GM23338 (cell line): Measurements from ENCODE around the gene UFD1. TPM values are rescaled to one million over a fixed set of nuclear protein-coding genes. Genes with fewer than 3 reads are reported as not detected.
A peak's percentile ranks its signal among the peaks of the same experiment; 100 is the strongest.

Experiments used
- ATAC-seq: fragments of 200-7000 bp; cut with Tn5 transposase; 3 replicates; pipeline ENCODE4 v1.9.1; 2020
- DNase-seq: peaks from one replicate; pipeline ENCODE4 v3.0.0-alpha.2; 2015; ENCODE audit warnings: low spot score
- H2AFZ ChIP-seq: fragments of 200-600 bp; sonication (generic); 2 replicates; pipeline ENCODE4 v1.8.0; 2016; ENCODE audit warnings: antibody characterized with exemption, mild to moderate bottlenecking, moderate library complexity
- H3F3A ChIP-seq: fragments of 200-600 bp; sonication (generic); replicated peaks from 2 replicates; pipeline ENCODE4 v1.8.0; 2017; ENCODE audit warnings: antibody characterized with exemption, mixed run types, low read depth
- H3K27ac ChIP-seq: fragments of 200-600 bp; sonication (generic); 2 replicates; pipeline ENCODE4 v1.6.1; 2016; ENCODE audit warnings: low read depth
- H3K27me3 ChIP-seq: fragments of 200-600 bp; sonication (generic); 2 replicates; pipeline ENCODE4 v1.8.0; 2016; ENCODE audit warnings: mild to moderate bottlenecking, mixed run types, moderate library complexity; ENCODE audit not compliant: insufficient read depth
- H3K36me3 ChIP-seq: fragments of 200-600 bp; sonication (generic); 2 replicates; pipeline ENCODE4 v1.8.0; 2016; ENCODE audit warnings: mild to moderate bottlenecking; ENCODE audit not compliant: insufficient read depth
- H3K4me1 ChIP-seq: fragments of 200-600 bp; sonication (generic); 2 replicates; pipeline ENCODE4 v1.8.0; 2016; ENCODE audit warnings: mild to moderate bottlenecking, moderate library complexity; ENCODE audit not compliant: insufficient read depth
- H3K4me2 ChIP-seq: fragments of 200-600 bp; sonication (generic); 2 replicates; pipeline ENCODE4 v1.7.1; 2017; ENCODE audit warnings: mixed run types
- H3K4me3 ChIP-seq: fragments of 200-600 bp; sonication (generic); 2 replicates; pipeline ENCODE4 v1.6.1; 2016; ENCODE audit warnings: mixed run types
- H3K79me2 ChIP-seq: fragments of 200-600 bp; sonication (generic); replicated peaks from 2 replicates; pipeline ENCODE4 v1.8.0; 2017; ENCODE audit warnings: mild to moderate bottlenecking; ENCODE audit not compliant: insufficient read depth
- H3K9me2 ChIP-seq: fragments of 200-600 bp; sonication (generic); 2 replicates; pipeline ENCODE4 v1.8.0; 2017; ENCODE audit not compliant: insufficient read depth
- H4K20me1 ChIP-seq: fragments of 200-600 bp; sonication (generic); replicated peaks from 2 replicates; pipeline ENCODE4 v1.8.0; 2017; ENCODE audit warnings: mild to moderate bottlenecking; ENCODE audit not compliant: insufficient read depth
- H3K27ac Mint-ChIP-seq: 2 replicates; pipeline ENCODE4 v1.8.0; 2020; ENCODE audit warnings: inconsistent platforms, mild to moderate bottlenecking, moderate library complexity, mixed read lengths
- H3K27me3 Mint-ChIP-seq: 3 replicates; pipeline ENCODE4 v1.8.0; 2022; ENCODE audit warnings: low read depth, mild to moderate bottlenecking, moderate library complexity, mixed read lengths, inconsistent platforms; ENCODE audit not compliant: insufficient read depth, poor library complexity
- H3K36me3 Mint-ChIP-seq: 3 replicates; pipeline ENCODE4 v1.8.0; 2021; ENCODE audit warnings: low read depth, mild to moderate bottlenecking, inconsistent platforms, moderate library complexity, mixed read lengths
- H3K4me1 Mint-ChIP-seq: 3 replicates; pipeline ENCODE4 v1.8.0; 2020; ENCODE audit warnings: mild to moderate bottlenecking, inconsistent platforms, mixed read lengths
- H3K4me3 Mint-ChIP-seq: 3 replicates; pipeline ENCODE4 v1.8.0; 2021; ENCODE audit warnings: moderate library complexity, mild to moderate bottlenecking, inconsistent platforms, mixed read lengths
- H3K9me3 Mint-ChIP-seq: 3 replicates; pipeline ENCODE4 v1.8.0; 2020; ENCODE audit warnings: moderate library complexity, mild to moderate bottlenecking, inconsistent platforms, mixed read lengths
- CREB1 ChIP-seq: fragments of 250-450 bp; sonication (Bioruptor Pico); IDR thresholded peaks from 2 replicates; pipeline ENCODE4 v1.5.0; 2020; ENCODE audit warnings: low read depth, mild to moderate bottlenecking, moderate library complexity
- CTCF ChIP-seq, 2 experiments: fragments of 200-600 bp in 1 of 2; sonication (generic) in 1 of 2; conservative IDR thresholded peaks; 2 replicates each; pipeline versions ENCODE4 v1.5.1 to v1.6.1; 2016 to 2017; ENCODE audit warnings: antibody characterized with exemption in 2 of 2, low read depth in 2 of 2, mild to moderate bottlenecking in 2 of 2, moderate library complexity in 1 of 2
- ETS1 ChIP-seq: IDR thresholded peaks from 2 replicates; pipeline ENCODE4 v1.6.1; 2016; ENCODE audit warnings: antibody characterized with exemption
- EZH2phosphoT487 ChIP-seq: fragments of 200-600 bp; sonication (generic); IDR thresholded peaks from one replicate; pipeline ENCODE4 v1.8.1; 2018; ENCODE audit warnings: antibody characterized with exemption; ENCODE audit not compliant: unreplicated experiment
- POLR2AphosphoS5 ChIP-seq: IDR thresholded peaks from 2 replicates; pipeline ENCODE4 v1.6.1; 2016; ENCODE audit warnings: antibody characterized with exemption, low read depth
- STAT1 ChIP-seq: IDR thresholded peaks from one replicate; pipeline ENCODE4 v1.6.1; 2016; ENCODE audit warnings: antibody characterized with exemption; ENCODE audit not compliant: unreplicated experiment
- polyA plus RNA-seq: library from polyadenylated mRNA; unstranded; fragments of >200 nt; fragmentation: Nextera tagmentation; extraction: Ambion mirVana; gene quantifications from 2 replicates; pipeline ENCODE4 v1.2.1, GENCODE V29; 2016
- total RNA-seq: library from RNA; depleted of rRNA; stranded (reverse); fragments of >200 nt; shearing (Covaris generic); gene quantifications from 2 replicates; pipeline ENCODE4 v1.2.3, GENCODE V29; 2014
- TF ChIP-seq, protein P1 (sequence below): IDR thresholded peaks from one replicate; pipeline ENCODE4 v1.6.1; 2018; ENCODE audit warnings: antibody characterized with exemption; ENCODE audit not compliant: unreplicated experiment

The UFD1 gene
- total and polyA plus RNA-seq, 2 experiments from 2014 or later, result 53.5 to 93.8 TPM

DNA sequence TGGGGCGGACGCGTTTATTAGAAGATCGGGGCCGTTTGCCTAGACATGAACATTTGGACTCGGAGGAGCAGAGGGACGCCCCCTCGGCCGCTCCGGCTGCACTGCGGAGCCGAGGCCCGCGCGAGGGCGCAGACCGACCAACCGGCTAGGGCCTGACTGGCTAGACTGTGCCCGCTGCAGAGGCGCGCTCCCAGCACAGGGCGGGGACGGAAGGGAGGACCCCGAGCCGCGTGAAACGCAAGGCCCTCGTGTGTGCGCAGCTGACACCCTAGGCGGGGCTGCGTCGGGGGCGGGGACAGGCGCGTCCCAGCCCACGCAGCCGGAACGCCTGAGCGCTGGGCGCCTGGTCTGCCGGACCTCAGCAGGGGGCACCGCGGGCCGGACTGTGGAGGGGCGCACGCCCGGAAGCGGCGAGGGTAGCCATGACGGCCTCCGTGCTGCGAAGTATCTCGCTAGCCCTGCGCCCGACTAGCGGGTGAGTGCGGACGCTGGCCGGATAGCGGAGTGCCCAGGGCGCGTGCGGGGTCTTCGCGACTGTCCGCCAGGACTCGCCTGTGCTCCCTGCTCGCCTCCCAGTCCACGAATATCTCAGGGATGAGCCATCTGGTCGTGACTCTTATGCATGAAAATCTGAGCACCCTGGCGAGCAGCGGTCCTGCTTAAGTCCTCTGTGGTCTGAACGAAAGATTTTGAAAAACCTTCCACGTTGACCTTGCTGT, 46.7 kb downstream of the UFD1 start, which contains the start of gene MRPL40:
Gene MRPL40, plus strand, starts transcription at position 413 of the 719 bp plus-strand sequence. Its CDS starts 10 bp downstream, at position 423.
- H3K9me2 ChIP-seq, result no peaks in the 10 kb centered on the region

More for the DNA sequence above, 46.7 kb downstream of the UFD1 start, which contains the start of gene MRPL40:
- peaks cover 19% of the 10 kb centered on the region for H3K4me1 ChIP-seq
- Mint-ChIP-seq H3K4me3 (peak within 1 kb of the TSS; percentile 85), H3K27ac (peak within 1 kb of the TSS; percentile 88), H3K36me3 (peaks cover 23% of the 10 kb centered on the region), H3K27me3 (peaks cover 13% of the 10 kb centered on the region), H3K9me3 (no peaks in the 10 kb centered on the region), H3K4me1 (peaks cover 21% of the 10 kb centered on the region)
- peak within 1 kb of the TSS; percentile 91 for H2AFZ ChIP-seq
- peaks cover 39% of the 10 kb centered on the region for H3K79me2 ChIP-seq
- peak; percentile 83 for ATAC-seq
- DNase-seq, result peak; percentile 89
- peak within 1 kb of the TSS; percentile 91 for H3K4me2 ChIP-seq
- H3K36me3 ChIP-seq, result no peaks in the 10 kb centered on the region
- peaks cover 41% of the 10 kb centered on the region for H4K20me1 ChIP-seq
- peak within 1 kb of the TSS; percentile 95 for H3K4me3 ChIP-seq
- peaks cover 13% of the 10 kb centered on the region; the same call in 1 of the 2 replicates for H3F3A ChIP-seq
- TF ChIP-seq, protein P1, sequence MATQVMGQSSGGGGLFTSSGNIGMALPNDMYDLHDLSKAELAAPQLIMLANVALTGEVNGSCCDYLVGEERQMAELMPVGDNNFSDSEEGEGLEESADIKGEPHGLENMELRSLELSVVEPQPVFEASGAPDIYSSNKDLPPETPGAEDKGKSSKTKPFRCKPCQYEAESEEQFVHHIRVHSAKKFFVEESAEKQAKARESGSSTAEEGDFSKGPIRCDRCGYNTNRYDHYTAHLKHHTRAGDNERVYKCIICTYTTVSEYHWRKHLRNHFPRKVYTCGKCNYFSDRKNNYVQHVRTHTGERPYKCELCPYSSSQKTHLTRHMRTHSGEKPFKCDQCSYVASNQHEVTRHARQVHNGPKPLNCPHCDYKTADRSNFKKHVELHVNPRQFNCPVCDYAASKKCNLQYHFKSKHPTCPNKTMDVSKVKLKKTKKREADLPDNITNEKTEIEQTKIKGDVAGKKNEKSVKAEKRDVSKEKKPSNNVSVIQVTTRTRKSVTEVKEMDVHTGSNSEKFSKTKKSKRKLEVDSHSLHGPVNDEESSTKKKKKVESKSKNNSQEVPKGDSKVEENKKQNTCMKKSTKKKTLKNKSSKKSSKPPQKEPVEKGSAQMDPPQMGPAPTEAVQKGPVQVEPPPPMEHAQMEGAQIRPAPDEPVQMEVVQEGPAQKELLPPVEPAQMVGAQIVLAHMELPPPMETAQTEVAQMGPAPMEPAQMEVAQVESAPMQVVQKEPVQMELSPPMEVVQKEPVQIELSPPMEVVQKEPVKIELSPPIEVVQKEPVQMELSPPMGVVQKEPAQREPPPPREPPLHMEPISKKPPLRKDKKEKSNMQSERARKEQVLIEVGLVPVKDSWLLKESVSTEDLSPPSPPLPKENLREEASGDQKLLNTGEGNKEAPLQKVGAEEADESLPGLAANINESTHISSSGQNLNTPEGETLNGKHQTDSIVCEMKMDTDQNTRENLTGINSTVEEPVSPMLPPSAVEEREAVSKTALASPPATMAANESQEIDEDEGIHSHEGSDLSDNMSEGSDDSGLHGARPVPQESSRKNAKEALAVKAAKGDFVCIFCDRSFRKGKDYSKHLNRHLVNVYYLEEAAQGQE, result no peak
- TF ChIP-seq POLR2AphosphoS5, result peak; percentile 73
- TF ChIP-seq STAT1, result no peak
- peak; percentile 83 for TF ChIP-seq CREB1 (CRISPR knock-in tag)
- no peak for TF ChIP-seq CTCF (conservative IDR thresholded peaks at IDR 0.05; ENCODE audit: low read depth in 2 of 2)
- no peak for TF ChIP-seq EZH2phosphoT487
- peak; percentile 31; the same call in 1 of the 2 replicates for TF ChIP-seq ETS1
- H3K27ac ChIP-seq, result peak within 1 kb of the TSS; percentile 93
- no peaks in the 10 kb centered on the region for H3K27me3 ChIP-seq
